SU-DHL-6 (cell line): ENCODE data around the gene SYNPO2L.

ENCODE experiments used
- EZH2phosphoT487 ChIP-seq: fragments of 200-600 bp; sonication (generic), shearing (Covaris generic); conservative IDR thresholded peaks from 2 replicates; pipeline ENCODE4 v1.6.1; 2018; ENCODE audit warnings: mild to moderate bottlenecking, antibody characterized with exemption, low read length, moderate library complexity, mixed read lengths
- TF ChIP-seq, protein P1 (sequence below): fragments of 200-600 bp; sonication (generic); IDR thresholded peaks from one replicate; pipeline ENCODE4 v1.5.1; 2017; ENCODE audit warnings: antibody characterized with exemption, mild to moderate bottlenecking, low read length, moderate library complexity; ENCODE audit not compliant: insufficient read depth, poor library complexity, severe bottlenecking

DNA sequence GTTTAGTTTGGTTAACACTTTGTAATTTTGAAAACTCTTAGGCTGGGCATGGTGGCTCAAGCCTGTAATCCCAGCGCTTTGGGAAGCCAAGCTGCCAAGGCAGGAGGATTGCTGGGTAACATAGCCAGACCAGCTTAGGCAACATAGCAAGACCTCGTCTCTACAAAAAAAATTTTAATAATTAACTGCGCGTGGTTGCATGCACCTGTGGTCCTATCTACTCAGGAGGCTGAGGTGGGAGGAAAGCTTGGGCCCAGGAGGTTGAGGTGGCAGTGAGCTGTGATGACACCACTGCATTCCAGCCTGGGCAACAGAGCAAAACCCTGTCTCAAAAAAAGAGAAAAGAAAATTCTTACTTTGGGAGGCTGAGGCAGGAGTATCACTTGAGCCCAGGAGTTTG is 32.8 kb downstream of the SYNPO2L start:
- no peak for TF ChIP-seq EZH2phosphoT487
- TF ChIP-seq, protein P1, sequence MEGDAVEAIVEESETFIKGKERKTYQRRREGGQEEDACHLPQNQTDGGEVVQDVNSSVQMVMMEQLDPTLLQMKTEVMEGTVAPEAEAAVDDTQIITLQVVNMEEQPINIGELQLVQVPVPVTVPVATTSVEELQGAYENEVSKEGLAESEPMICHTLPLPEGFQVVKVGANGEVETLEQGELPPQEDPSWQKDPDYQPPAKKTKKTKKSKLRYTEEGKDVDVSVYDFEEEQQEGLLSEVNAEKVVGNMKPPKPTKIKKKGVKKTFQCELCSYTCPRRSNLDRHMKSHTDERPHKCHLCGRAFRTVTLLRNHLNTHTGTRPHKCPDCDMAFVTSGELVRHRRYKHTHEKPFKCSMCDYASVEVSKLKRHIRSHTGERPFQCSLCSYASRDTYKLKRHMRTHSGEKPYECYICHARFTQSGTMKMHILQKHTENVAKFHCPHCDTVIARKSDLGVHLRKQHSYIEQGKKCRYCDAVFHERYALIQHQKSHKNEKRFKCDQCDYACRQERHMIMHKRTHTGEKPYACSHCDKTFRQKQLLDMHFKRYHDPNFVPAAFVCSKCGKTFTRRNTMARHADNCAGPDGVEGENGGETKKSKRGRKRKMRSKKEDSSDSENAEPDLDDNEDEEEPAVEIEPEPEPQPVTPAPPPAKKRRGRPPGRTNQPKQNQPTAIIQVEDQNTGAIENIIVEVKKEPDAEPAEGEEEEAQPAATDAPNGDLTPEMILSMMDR, result no peak
